Suppressor macrophage treated with lipopolysaccharide for 1 hour (primary cell): ENCODE measurements around the gene FARS2.

Experiments
- DNase-seq, 3 donors: peaks; one replicate each; pipeline ENCODE4 v3.0.0-alpha.2; 2020 to 2022

FARS2 gene

DNA sequence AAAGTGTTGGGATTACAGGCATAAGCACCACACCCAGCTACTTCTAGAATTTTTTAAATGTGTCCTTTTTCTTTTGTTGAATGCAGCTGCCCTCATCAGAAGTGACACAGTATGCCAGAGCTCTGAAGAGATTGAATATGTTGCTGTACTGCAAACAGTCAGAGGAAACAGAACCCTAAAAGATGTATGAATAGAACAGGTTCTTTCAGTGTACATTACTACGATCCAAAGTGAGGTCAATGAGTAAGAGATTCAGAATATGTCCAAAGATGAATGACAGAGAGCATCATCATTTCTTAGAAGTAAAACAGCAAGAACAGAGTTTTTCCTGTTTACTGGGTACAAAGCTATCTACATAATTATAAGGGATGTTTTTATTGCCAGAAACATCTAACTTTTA, 476.9 kb downstream of the FARS2 start:
- no peak for DNase-seq

DNA sequence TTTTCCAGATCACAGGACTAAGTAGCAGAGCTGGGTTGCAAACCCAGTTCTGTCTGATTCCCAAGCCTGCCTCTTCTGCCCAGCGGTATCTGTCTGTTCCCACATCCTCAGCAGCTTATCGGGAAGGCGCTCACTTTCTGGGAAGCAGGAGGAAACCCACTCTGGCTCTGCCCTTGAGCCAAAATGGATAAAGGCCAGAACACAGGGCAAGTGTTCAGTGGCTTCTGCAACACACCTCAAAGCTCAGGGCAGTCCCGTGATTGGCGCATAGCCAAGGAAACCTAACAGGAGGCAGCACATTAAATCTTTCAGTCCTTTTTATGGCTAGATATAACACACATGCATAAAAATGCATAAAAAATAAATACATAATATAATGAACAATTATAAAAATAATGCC, 483.2 kb downstream of the FARS2 start:
- no peak for DNase-seq

DNA sequence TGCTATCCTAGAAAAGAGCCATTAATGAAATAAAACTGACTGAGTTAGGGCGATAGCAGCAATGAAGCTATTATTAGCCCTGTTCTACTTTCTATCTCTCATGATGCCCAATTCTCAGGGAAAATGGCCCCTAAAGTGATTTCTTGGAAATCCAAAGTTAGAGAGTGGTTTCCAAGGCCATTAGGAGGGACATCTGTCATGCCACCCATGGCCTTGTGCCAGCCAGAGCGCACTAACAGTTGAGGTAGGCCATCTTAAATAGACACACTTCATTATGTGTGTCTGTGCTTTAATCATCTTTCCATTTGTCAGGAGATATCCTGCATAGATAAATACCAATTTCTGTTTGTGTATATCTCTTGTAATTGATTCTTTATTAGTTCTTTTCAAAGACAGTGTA, 483.8 kb downstream of the FARS2 start:
- no peak for DNase-seq

DNA sequence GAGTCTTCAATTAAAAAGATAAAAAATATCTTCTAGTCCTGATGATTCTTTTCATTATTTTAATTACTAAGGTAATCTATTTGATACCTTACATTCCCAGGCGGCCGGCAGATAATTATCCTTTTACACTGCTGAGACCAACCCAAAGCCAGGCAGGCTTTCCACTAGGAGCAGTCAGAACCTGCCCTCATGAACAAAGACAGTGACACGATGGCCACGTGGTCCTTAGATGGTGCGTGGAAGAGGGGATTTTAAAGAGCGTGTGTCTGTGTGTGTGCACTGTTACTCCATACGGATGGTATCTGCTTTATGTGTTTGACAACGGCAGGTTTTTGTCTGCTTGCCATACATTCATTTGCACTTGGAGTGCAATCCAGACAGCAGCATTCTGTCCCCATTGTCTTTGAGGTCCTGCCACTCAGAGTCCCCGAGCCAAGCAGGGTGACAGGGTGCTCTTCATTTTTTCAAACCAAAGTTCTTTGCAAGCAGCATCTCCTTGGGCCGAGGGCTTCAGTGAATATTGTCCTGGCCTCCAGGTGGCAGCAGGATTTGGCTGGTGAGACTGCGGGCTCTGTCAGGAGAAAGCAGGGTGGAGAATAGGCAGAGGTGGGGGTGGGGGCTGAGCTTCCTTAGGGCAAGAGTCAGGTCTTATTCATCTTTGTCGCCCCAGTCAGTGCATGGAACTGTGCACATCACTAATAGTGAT, 484.9 kb downstream of the FARS2 start:
- no peak for DNase-seq

DNA sequence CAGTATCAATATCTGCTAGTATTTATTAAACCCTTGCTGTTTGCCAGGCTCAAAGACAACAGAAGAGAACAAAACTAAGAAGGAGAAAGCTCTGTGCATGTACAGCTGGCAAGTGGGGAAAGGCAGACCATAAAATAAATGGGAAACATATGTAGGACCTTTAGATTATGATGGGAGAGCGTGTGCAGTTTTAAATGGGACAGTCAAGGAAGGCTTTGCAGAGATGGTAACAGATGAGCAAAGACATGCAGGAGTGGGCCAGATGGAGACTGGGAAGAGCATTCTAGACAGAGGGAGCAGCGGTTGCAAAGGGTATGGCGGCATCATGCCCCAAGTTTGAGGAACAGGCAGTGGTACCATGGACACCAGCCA, 485.4 kb downstream of the FARS2 start:
- DNase-seq, result no peak

DNA sequence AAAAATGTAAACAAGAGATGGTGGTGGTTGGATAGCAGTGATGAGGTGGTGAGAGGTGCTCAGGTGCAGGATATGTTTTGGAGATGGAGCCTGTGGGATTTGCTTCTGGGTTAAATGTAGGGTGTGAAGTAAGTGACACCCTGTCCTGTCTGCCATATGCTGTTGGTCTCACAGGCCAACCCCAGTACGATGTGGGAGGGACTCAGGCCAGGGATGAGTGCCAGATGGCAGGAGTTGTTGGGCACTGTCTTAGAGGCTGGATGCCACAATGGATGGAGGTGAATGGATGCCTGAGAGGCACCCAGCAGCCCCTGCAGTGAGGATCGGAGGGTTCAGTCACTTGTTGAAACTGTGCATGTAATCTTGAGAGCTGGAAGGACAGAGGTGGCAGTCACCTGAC, 486.1 kb downstream of the FARS2 start:
- DNase-seq, result no peak

DNA sequence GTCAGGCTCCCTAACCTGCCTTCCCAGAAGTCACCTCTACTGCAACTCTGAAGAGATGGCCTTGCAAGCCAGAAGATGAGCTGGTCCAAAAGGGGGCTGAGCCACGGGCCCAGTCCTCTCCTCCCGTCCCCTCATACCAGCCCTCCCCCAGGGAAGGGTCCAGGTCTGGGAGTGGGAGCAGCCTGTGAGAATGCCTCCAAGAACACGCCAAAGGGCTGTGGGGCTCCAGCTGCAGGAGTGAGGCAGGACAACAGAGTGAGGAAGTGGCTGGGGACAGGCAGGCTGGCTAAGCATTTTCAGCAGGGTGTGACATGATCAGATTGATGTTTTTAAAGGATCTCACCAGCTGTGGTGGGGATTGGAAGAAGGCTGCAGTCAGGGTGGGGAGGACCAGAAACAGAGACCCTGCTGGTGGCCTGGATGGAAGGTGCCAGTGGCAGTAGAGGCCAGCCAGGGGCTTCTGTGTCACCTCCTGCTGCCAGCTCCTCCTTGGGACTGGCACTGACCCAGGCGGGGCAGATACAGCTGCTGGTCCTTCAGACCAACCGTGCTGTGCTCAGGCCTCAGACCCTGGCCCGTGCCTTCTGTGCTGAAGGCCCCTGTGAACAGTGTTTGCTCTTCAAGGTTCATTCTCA, 487.8 kb downstream of the FARS2 start:
- DNase-seq, result no peak

DNA sequence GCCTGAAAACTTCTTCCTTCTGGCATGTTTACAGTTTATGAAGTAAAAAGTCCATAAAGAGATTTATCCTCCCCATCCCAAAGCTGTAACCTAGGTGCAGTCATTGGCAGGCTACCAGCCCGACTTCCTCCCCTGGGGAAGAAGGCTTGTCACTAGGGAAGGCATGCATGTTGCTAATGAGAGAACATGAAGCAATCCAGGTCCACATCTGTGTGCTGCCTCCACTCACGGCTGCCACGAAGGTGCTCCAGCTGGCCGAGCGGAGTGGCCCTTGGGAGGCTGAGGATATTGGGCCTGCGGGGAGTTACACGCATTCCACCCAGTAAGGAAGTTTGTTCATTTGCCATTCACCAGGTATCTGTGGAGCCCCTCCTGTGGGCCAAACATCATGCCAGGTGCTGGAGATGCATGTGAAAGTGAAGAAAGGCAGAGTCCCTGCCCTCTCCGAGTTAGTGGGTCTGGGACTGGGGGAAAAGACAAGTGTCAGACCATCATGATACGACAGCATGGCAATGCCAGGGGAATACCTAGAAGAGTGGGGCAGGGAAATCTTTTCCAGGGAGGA, 488.4 kb downstream of the FARS2 start:
- no peak for DNase-seq

DNA sequence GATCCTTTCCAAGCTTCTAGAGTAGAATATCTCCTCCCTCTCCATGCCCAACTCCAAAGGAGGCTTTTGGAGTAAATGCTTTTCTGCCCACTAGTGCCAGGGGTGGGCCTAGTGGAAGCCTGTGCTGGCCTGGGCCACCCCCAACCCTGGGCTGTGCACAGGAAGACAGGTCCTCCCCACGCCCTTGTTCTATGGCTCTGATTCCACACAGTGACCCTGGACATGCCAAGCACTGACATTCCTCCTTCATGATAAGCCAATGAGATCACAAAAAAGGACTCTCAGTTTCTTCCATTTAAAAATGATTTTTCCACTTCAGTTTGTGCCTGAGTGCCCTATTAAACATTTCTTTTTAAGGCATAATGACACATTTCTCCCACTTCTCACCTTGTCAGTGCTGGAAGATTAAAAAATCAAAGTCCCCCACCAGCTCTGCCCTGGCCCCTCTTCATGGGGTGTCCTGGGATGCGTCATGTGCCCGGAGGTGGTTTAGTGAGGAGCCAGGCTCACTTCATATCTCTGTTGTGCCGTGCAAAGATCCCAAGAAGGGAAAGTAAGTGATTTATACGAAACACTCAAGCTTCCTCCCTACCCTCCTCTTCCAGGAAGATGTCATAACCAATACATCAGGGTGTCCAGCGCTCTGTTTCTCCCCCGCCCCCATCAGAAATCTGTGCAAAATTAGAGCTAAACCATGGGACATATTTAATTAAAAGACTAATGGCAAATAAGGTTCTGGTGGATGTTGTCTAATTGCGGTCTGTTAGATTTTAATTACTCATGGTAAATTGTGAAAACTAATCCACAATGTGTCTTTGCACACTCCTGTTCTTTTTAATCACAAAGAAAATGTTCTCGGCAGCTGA, 490.4 kb downstream of the FARS2 start:
- no peak for DNase-seq

DNA sequence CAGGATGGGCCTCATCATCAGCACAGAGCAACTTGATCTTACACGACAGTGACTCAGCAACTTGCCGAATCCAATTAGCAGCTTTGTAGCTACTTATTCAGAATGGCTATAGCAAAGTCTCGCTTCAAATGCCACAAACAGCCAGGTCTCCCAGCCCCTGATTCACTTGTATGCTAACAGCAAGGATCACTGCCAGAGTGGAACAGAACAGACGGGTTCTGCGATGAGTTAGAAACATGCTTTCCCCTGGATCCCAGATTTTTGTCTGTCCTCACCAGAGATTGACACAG, 491.0 kb downstream of the FARS2 start:
- no peak for DNase-seq

DNA sequence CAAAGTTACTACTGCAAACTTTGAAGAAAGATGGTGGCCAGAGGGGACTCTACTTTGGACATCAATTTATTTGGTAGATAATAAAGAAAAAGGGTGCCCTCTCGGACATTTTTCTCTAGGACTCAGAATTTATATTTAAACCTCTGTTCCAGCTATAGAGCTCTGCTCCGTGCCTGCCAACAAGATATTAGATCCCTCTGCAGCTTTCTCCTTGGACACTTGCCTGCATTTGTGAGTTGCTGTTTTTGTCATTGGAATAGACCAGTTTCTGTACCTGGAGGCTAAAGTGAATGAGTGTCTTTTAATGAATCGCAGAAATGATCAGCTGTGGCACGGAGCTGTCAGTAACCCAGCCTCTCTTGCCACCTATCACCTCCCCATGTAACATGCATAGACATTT, 491.9 kb downstream of the FARS2 start:
- no peak for DNase-seq

DNA sequence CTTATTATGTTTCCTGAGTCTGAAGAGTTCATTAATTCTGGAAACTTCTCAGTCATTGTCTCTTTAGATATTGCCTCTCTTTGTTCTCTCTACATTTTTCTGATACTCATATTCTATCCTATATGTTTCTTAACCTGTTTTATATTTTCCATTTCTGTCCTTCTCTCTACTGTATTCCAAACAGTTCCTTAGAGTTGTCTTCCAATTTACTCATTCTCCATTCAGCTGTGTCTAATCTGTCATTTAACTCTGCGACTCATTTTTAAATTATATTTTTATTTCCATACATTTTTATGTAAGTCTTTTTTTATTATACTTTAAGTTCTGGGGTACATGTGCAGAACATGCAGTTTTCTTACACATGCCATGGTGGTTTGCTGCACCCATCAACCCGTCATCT, 493.6 kb downstream of the FARS2 start:
- DNase-seq, result no peak

DNA sequence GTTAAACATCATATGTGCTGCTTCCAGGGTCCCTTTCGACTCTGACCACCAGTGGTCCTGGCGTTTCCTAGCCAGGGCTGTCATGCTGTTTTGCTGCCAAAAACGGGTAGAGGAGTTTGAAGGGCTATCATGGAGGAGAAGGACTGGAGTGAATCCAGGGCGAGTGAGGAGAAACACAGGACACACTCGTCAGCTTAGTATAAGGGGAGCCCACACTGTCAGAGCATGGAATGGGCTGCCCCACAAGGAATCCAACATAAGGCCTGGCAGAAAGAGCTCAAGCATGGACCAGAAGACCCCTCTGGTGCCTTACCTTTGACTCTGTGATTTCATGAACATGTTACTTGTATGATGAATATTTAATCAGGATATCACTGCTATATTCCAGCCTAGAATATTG, 498.3 kb downstream of the FARS2 start:
- DNase-seq, result no peak

DNA sequence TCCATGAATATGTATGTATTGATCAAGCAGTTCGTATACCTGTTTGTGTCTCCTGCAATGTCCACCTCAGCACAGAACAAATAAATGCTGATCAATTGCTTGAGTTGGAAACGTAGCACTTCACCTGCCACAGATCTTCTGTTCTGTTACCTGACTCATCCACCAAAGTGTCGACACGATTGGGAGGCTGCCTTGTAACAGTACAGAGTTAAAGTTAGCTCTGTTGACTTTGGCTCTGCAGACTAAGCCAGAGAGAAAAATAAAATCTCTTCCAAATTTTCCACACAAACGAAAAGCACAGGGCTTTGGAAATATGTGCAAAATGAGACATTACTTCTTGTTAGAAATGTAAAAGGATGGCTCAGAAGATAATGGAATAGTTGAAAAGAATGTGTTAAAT, 500.1 kb downstream of the FARS2 start:
- DNase-seq, result no peak

DNA sequence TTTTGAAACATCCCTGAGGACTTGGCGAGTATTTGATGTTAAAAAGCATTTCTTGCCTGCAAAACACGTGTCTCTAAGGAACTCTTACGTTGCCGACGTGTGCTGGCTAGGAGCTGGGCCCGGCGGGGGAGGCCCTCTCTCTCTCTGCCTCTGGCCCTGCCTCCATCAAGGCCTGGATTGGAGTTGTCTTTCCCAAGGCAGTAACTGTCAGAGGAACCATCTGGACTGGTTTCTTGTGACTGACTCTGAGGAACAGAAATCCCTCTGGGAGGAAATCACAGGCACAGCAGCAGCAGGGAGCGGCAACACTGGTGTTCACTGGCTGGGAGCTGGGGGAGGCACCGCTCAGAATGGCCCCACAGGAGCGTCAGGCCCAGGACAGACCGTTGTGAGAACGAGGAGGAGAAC, 501.3 kb downstream of the FARS2 start:
- DNase-seq, result no peak

DNA sequence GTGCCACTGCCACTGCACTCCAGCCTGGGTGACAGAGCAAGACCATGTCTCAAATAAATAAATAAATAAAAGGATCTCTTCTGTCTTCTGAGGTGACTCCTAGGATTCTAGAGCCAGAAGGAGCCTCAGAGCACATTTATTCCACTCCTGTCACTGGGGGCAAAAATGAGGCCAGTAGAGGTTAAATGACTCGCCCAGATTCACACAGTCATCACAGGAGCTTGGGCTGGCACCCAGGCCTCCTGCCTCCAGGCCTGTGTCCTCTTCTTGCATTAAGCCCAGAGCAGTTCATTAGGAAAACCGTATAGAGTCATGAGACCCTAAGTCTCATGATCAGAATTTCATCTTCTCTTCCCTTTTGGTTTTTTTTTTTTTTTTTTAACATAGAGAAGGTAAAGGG, 502.1 kb downstream of the FARS2 start:
- peak in 1 of 3 donors; percentile 4 for DNase-seq

DNA sequence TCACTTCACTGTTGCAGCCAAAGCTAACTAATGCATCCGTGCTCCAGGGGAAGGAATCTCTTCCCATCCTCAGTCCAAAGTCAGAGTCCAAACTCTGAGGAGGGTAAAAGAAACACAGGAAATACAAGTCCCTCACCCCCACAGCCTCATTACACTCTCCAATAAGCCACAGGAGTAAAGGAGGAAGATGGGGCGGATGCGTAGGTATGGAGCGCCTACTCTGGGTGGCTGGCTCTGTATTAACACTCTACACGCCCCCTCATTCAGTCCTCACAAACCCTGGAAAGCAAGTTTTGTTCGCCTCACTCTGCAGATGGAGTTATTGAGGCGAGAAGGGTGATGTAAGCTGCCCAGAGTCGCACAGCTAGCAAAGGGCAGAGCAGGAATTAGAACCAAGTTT, 502.6 kb downstream of the FARS2 start:
- no peak for DNase-seq

DNA sequence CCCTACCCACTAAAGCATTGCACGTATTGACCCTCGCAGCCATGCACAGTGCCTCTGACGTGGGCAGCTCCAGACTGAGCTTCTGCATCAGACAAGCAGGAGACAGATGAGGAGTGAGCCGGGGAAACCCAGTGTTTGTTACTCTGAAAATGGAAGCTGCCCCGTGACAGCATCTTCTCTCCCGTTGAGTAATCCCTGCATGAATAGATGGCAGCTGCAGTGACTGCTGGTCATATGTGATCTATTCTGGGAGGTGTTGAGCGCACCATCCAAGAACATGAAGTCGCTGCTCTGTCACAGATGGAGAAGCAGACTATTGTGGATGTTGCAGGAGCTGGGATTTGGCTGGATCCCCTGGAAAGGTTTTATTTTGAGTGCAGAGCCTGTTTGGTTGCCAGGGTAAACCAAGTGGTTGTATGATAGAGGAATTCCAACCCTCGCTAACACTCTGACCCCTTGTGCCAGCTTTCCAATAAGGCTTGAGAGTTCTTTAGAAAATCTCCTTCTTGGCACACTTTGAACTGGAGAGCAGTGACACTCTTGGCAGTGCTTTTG, 503.2 kb downstream of the FARS2 start:
- peak; percentile 26 to 47 (median 38) for DNase-seq

DNA sequence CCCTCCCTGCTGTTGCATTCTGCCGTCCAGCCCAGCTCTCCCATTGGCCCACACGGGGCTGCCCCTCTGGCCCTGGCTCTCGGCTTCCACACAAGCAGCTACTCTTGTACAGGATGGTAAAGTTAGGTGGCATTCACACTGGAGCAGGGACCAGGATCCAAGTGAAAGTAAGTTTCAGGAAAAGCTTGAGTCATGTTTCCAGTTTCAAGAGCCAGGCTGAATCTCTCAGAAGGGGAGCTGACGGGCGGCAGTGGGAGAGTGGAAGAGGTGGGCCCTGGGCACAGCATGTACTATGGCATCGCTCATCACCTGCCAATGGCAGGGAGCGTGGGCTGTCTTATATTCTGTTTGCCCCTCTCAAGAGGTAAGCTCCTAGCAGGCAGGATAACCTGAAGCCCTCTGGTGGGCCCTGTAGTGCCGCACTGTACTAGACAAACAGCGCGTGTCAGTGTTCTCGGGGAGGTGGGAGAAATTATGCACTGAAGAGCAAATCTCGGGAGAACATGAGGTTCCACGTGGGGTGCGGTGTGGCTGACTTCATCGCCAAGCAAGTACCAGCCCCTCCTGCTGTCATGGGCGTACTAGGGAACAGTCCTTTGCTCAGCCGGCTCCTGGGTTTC, 503.9 kb downstream of the FARS2 start:
- no peak for DNase-seq

DNA sequence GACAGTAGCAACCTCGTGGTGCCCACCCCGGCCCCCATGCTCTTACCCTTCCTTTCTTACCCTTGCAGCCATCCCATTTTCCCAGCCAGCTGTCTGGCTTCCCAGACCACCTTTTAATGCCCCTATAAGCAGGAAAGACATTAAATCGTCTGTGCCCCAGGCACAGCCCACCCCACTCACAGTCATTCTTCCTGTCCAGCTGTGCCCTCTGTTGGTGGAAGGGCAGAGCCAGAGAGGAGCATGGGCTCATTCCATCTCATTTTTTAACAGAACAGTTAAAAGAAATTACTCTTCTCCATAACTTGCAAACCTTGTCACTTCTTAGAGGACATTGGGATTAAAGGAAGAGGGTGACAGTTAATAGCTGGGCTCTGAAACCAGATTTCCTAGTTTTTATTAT, 504.9 kb downstream of the FARS2 start:
- no peak for DNase-seq

DNA sequence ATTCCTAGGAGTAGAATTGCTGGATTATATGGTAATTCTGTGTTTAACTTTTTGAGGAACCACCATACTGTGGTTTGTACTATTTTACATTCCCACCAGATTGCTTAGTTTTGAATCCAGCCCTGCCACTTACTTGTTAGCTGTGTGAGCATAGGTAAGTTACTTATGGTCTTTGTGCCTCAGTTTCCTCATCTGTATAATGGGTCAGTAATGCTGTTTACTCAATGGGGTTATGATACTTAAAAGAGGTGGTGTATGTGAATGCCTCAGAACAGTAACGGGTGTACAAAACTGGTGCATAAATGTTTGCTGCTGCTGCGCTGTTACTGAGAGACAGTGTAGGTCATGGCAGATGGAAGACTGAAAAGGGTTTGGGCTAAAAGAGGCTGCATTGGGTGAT, 506.2 kb downstream of the FARS2 start:
- DNase-seq, result no peak

DNA sequence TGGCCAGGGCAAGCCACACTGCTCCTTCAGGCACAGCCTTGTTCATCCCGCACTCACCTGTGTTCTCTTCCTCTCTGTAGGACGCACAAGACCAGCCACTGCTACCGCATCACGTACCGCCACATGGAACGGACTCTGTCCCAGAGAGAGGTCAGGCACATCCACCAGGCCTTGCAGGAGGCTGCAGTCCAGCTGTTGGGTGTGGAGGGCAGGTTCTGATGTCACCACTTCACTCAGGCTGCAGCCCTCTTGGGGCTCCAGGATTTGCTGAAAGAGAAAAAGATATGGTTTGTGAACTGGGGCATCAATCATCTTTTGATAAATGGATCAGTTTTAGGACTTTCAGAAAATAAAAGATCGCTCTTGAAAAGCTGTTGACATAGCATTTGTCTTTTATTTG, 509.9 kb downstream of the FARS2 start:
- DNase-seq, result no peak

DNA sequence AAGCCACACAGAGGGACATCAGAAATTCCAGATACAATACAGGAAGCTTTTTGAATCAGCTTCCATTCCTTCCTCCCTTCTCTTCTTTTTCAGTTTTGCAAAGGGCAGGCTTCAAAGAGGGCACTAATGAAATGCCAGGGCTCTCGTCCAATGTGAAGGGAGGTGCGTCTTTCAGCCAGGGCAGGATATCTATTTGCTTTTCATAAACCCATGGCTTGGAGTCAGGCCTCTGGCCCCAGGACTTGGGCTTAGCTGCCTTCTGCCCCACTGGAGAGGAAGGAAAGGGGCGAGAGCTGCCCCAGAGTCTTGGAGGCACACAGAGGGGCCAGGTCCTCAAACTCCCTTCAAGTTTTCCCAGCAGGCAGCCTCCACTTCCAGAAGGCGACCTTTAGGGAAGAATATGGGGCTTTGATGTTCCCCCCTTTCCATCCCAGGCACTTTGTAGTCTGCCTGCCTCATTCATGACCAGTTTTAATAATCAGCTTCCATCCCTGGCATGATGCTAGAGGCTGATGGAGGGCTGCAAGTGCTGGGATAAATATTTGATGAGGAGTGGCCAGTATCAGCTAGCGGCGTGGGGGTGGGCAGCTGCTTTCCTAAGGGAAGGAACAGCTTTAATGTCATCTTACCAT, 510.6 kb downstream of the FARS2 start:
- no peak for DNase-seq
